Effector memory CD4-positive, alpha-beta T cell (primary cell): ENCODE results near the gene BABAM2.

Experiments
- DNase-seq, 3 donors: peaks; one replicate each; pipeline ENCODE4 v3.0.0-alpha.2; 2020
- H3K27ac ChIP-seq: 2 replicates; pipeline ENCODE4 v1.7.0; 2013; ENCODE audit warnings: mild to moderate bottlenecking, low read length, moderate library complexity; ENCODE audit not compliant: insufficient read depth, poor library complexity, severe bottlenecking
- H3K27me3 ChIP-seq: replicated peaks from 2 replicates; pipeline ENCODE4 v1.7.0; 2013; ENCODE audit warnings: mild to moderate bottlenecking, low read length; ENCODE audit not compliant: insufficient read depth, control insufficient read depth, poor library complexity, severe bottlenecking
- H3K36me3 ChIP-seq: 2 replicates; pipeline ENCODE4 v1.7.0; 2013; ENCODE audit warnings: mild to moderate bottlenecking, low read length, moderate library complexity; ENCODE audit not compliant: control insufficient read depth, insufficient read depth
- H3K4me1 ChIP-seq: 2 replicates; pipeline ENCODE4 v1.7.0; 2013; ENCODE audit warnings: low read length, mild to moderate bottlenecking; ENCODE audit not compliant: control insufficient read depth, insufficient read depth, poor library complexity, severe bottlenecking
- H3K4me3 ChIP-seq: 2 replicates; pipeline ENCODE4 v1.7.0; 2013; ENCODE audit warnings: low read length, low read depth, mild to moderate bottlenecking; ENCODE audit not compliant: insufficient read depth, poor library complexity, severe bottlenecking
- H3K9me3 ChIP-seq: 2 replicates; pipeline ENCODE4 v1.7.0; 2013; ENCODE audit warnings: mild to moderate bottlenecking, low read length, moderate library complexity; ENCODE audit not compliant: control insufficient read depth

BABAM2 gene

GRCh38 chr2:28268386-28268785, 377.9 kb downstream of the BABAM2 start:
- Histone ChIP-seq H3K36me3 (no peaks in the 10 kb centered on the region), H3K9me3 (no peaks in the 10 kb centered on the region), H3K27ac (no peak overlapping the region), H3K27me3 (no peaks in the 10 kb centered on the region), H3K4me3 (no peak overlapping the region), H3K4me1 (no peaks in the 10 kb centered on the region)
- DNase-seq, result no peak

GRCh38 chr2:28269019-28269784, 378.7 kb downstream of the BABAM2 start:
- no peaks in the 10 kb centered on the region for H3K27me3 ChIP-seq
- DNase-seq, result no peak
- H3K4me3 ChIP-seq, result no peak overlapping the region
- no peaks in the 10 kb centered on the region for H3K9me3 ChIP-seq
- no peaks in the 10 kb centered on the region for H3K36me3 ChIP-seq
- peaks cover under 1% of the 10 kb centered on the region for H3K4me1 ChIP-seq
- H3K27ac ChIP-seq, result no peak overlapping the region

GRCh38 chr2:28270456-28271152, 380.1 kb downstream of the BABAM2 start:
- Histone ChIP-seq H3K4me1 (peaks cover 4% of the 10 kb centered on the region), H3K4me3 (no peak overlapping the region), H3K27ac (no peak overlapping the region)

GRCh38 chr2:28271231-28271918, 380.8 kb downstream of the BABAM2 start:
- Histone ChIP-seq H3K9me3 (no peaks in the 10 kb centered on the region), H3K27me3 (no peaks in the 10 kb centered on the region), H3K4me3 (no peak overlapping the region), H3K36me3 (no peaks in the 10 kb centered on the region), H3K27ac (no peak overlapping the region), H3K4me1 (peaks cover 4% of the 10 kb centered on the region)
- DNase-seq, result no peak

More at GRCh38 chr2:28270456-28271152, 380.1 kb downstream of the BABAM2 start:
- no peak for DNase-seq
- H3K27me3 ChIP-seq, result no peaks in the 10 kb centered on the region
- H3K9me3 ChIP-seq, result no peaks in the 10 kb centered on the region
- no peaks in the 10 kb centered on the region for H3K36me3 ChIP-seq

- Histone ChIP-seq H3K36me3 (no peaks in the 10 kb centered on the region), H3K27me3 (no peaks in the 10 kb centered on the region), H3K4me3 (no peak overlapping the region), H3K4me1 (peaks cover 4% of the 10 kb centered on the region), H3K27ac (no peak overlapping the region), H3K9me3 (no peaks in the 10 kb centered on the region)
- no peak for DNase-seq
Measured at GRCh38 chr2:28271919-28272250, 381.4 kb downstream of the BABAM2 start.

DNA sequence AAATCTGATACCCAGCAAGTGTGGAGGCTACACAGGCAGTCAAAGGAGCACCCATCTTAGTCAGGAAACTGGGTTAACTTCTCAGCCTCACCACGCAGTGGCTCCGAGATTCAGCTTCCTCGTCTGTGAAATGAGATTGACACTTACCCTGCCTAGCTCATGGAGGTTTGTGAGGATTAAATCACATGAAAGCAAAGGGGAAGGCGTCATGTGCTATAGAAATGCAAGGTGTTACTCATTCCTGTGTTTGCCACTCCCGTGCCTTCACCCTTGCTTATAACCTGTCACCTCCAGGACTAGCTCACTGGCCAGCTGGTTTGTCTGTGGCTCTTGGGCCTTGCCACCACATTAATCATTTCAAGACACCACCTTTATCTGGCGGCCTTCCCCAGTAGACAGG, 383.2 kb downstream of the BABAM2 start:
- no peaks in the 10 kb centered on the region for H3K36me3 ChIP-seq
- no peaks in the 10 kb centered on the region for H3K9me3 ChIP-seq
- no peaks in the 10 kb centered on the region for H3K27me3 ChIP-seq
- peaks cover 4% of the 10 kb centered on the region for H3K4me1 ChIP-seq
- H3K27ac ChIP-seq, result no peak overlapping the region
- DNase-seq, result no peak
- no peak overlapping the region for H3K4me3 ChIP-seq

GRCh38 chr2:28274911-28275685, 384.6 kb downstream of the BABAM2 start:
- no peak overlapping the region for H3K27ac ChIP-seq
- peaks cover 4% of the 10 kb centered on the region for H3K4me1 ChIP-seq
- DNase-seq, result no peak
- H3K4me3 ChIP-seq, result no peak overlapping the region
- H3K36me3 ChIP-seq, result no peaks in the 10 kb centered on the region
- H3K9me3 ChIP-seq, result no peaks in the 10 kb centered on the region
- no peaks in the 10 kb centered on the region for H3K27me3 ChIP-seq

- Histone ChIP-seq H3K27ac (no peak overlapping the region), H3K4me3 (no peak overlapping the region), H3K4me1 (peaks cover 4% of the 10 kb centered on the region), H3K27me3 (no peaks in the 10 kb centered on the region), H3K9me3 (no peaks in the 10 kb centered on the region), H3K36me3 (no peaks in the 10 kb centered on the region)
- DNase-seq, result no peak
Measured at GRCh38 chr2:28276076-28276618, 385.6 kb downstream of the BABAM2 start.

- Histone ChIP-seq H3K27me3 (no peaks in the 10 kb centered on the region), H3K4me3 (no peak overlapping the region), H3K27ac (no peak overlapping the region), H3K4me1 (peaks cover 4% of the 10 kb centered on the region), H3K9me3 (no peaks in the 10 kb centered on the region), H3K36me3 (no peaks in the 10 kb centered on the region)
- no peak for DNase-seq
Measured at GRCh38 chr2:28276807-28277206, 386.3 kb downstream of the BABAM2 start.
